Gastrocnemius medialis (tissue), 4 donors: Measurements from ENCODE around the gene ADRA2B.

Experiments
- CTCF ChIP-seq, 5 experiments: fragments of 450-650 bp in 3 of 5; fragments of 200-600 bp in 2 of 5; sonication (generic) in 2 of 5; IDR thresholded peaks in 4 of 5; conservative IDR thresholded peaks in 1 of 5; 1 replicate in 4 of 5; 2 replicates in 1 of 5; pipeline ENCODE4 v1.5.1; 2016 to 2019; ENCODE audit warnings: antibody characterized with exemption in 5 of 5, mild to moderate bottlenecking in 3 of 5, moderate library complexity in 3 of 5
- POLR2A ChIP-seq, 2 donors: fragments of 450-650 bp; IDR thresholded peaks; one replicate each; pipeline ENCODE4 v1.6.1; 2017; ENCODE audit warnings: antibody characterized with exemption in 2 of 2, mild to moderate bottlenecking in 2 of 2, moderate library complexity in 2 of 2

GRCh38 chr2:96135171-96135570, 18.8 kb upstream of the ADRA2B start:
- TF ChIP-seq CTCF (IDR thresholded peaks at IDR 0.05 in 4 of 5, conservative IDR thresholded peaks at IDR 0.05 in 1 of 5) = no peak
- no peak for TF ChIP-seq POLR2A (IDR thresholded peaks at IDR 0.05)
